Gastrocnemius medialis (tissue), 4 donors: ENCODE measurements around the gene RIN3. TPM values are rescaled to one million over a fixed set of nuclear protein-coding genes. Genes with fewer than 3 reads are reported as not detected.

Experiments
- ATAC-seq, 2 donors: fragments of 150-250 bp; one replicate each; pipeline ENCODE4 v1.9.1; 2016
- DNase-seq, 2 donors: peaks; one replicate each; pipeline ENCODE4 v3.0.0-alpha.2; 2019
- H3K27ac ChIP-seq, 4 donors: fragments of 200-600 bp; sonication (generic); 1 replicate in 1 of 4; 2 replicates in 3 of 4; pipeline ENCODE4 v1.5.1; 2016 to 2018; ENCODE audit warnings: mild to moderate bottlenecking in 2 of 4, moderate library complexity in 1 of 4
- H3K27me3 ChIP-seq, 3 donors: fragments of 200-600 bp; sonication (generic) in 2 of 3; 1 replicate in 1 of 3; 2 replicates in 2 of 3; pipeline versions ENCODE4 v1.5.1 to v1.6.0; 2016 to 2019; ENCODE audit warnings: mild to moderate bottlenecking in 1 of 3, moderate library complexity in 1 of 3
- H3K36me3 ChIP-seq, 2 donors: fragments of 200-600 bp; sonication (generic) in 1 of 2; one replicate each; pipeline ENCODE4 v1.5.1; 2017 to 2018
- H3K4me1 ChIP-seq, 2 donors: fragments of 200-600 bp; sonication (generic) in 1 of 2; one replicate each; pipeline ENCODE4 v1.5.1; 2016 to 2017; ENCODE audit warnings: mild to moderate bottlenecking in 2 of 2
- H3K4me3 ChIP-seq, 4 donors: fragments of 200-600 bp; sonication (generic) in 3 of 4; 1 replicate in 1 of 4; 2 replicates in 3 of 4; pipeline ENCODE4 v1.5.1; 2016 to 2019; ENCODE audit warnings: mild to moderate bottlenecking in 2 of 4
- H3K9me3 ChIP-seq, 3 donors: fragments of 200-600 bp; sonication (generic) in 2 of 3; 1 replicate in 1 of 3; 2 replicates in 2 of 3; pipeline ENCODE4 v1.5.1; 2016 to 2019
- CTCF ChIP-seq, 5 experiments: fragments of 450-650 bp in 3 of 5; fragments of 200-600 bp in 2 of 5; sonication (generic) in 2 of 5; IDR thresholded peaks in 4 of 5; conservative IDR thresholded peaks in 1 of 5; 1 replicate in 4 of 5; 2 replicates in 1 of 5; pipeline ENCODE4 v1.5.1; 2016 to 2019; ENCODE audit warnings: antibody characterized with exemption in 5 of 5, mild to moderate bottlenecking in 3 of 5, moderate library complexity in 3 of 5
- POLR2A ChIP-seq, 2 donors: fragments of 450-650 bp; IDR thresholded peaks; one replicate each; pipeline ENCODE4 v1.6.1; 2017; ENCODE audit warnings: antibody characterized with exemption in 2 of 2, mild to moderate bottlenecking in 2 of 2, moderate library complexity in 2 of 2
- in situ Hi-C, 4 donors: fragments of 200-750 bp; cut with MboI; loops; one replicate each; pipeline versions ENCODE4 v1.15.0 to v1.8.0; 2017; ENCODE audit warnings: low sequenced_read_pairs in 4 of 4
- intact Hi-C: fragments of 100-400 bp; cut with DNase I; formaldehyde crosslinking; loops from one replicate; pipeline ENCODE4 v1.15.1; 2023; ENCODE audit warnings: low total_unique reads
- total RNA-seq, 4 donors: library from RNA; depleted of rRNA; stranded (reverse); fragments of >200 nt; gene quantifications; one replicate each; pipeline versions ENCODE4 v1.1.0 to v1.2.3, GENCODE V29; 2016

The RIN3 gene
- total RNA-seq, 4 donors from 2014 or later, result 2.1 to 3.7 (median 2.6) TPM

DNA sequence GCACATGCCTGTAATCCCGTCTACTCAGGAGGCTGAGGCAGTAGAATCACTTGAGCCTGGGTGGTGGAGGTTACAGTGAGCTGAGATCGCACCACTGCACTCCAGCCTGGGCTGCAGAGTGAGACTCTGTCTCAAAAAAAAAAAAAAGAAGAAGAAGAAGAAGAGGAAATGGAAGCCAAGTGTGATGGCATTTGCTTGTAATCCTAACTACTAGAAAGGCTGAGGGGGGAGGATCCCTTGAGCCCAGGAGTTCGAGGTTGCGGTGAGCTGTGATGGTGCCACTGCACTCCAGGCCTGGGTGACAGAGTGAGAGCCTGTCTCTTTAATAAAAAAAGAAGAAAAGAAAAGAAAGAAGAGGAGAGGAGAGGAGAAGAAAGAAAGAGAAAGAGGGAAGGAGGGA, 182.8 kb downstream of the RIN3 start:
- peaks cover 0 to 6% of the 10 kb centered on the region in 2 donors for H3K4me1 ChIP-seq
- H3K36me3 ChIP-seq, result no peaks in the 10 kb centered on the region
- H3K4me3 ChIP-seq, result no peak overlapping the region
- DNase-seq (no peak), ATAC-seq (no peak)
- H3K27ac ChIP-seq, result no peak overlapping the region
- TF ChIP-seq CTCF (IDR thresholded peaks at IDR 0.05 in 4 of 5, conservative IDR thresholded peaks at IDR 0.05 in 1 of 5), result no peak
- no peak for TF ChIP-seq POLR2A (IDR thresholded peaks at IDR 0.05)
- H3K9me3 ChIP-seq, result no peaks in the 10 kb centered on the region
- intact Hi-C loops, result no loop called here
- in situ Hi-C loops, result no loop called here
- H3K27me3 ChIP-seq, result no peaks in the 10 kb centered on the region

DNA sequence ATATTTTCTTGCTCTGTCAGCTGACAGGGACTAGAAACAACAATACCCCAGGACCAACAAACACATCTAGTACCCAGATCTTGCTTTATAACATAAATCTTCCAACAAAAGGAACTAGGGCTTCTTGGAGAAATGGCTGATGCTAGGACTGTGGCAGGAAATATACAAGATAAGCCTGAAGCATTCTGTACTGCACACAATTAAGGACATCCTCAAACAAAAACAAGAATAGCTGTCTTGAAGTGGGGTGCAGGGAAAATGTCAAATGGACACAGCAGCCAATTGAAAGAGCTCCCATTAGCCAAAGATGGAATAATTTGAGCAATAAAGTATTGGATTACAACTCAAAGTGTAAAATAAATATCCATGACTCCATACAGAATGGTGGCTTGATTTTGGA, 184.8 kb downstream of the RIN3 start:
- no peak for ATAC-seq
- Histone ChIP-seq H3K4me1 (no peaks in the 10 kb centered on the region), H3K36me3 (peaks cover 0 to 4% of the 10 kb centered on the region in 2 donors), H3K27ac (no peak overlapping the region), H3K9me3 (no peaks in the 10 kb centered on the region), H3K4me3 (no peak overlapping the region), H3K27me3 (no peaks in the 10 kb centered on the region)
- in situ Hi-C loops, result no loop called here
- no peak for DNase-seq
- TF ChIP-seq POLR2A (IDR thresholded peaks at IDR 0.05), result no peak
- no peak for TF ChIP-seq CTCF (IDR thresholded peaks at IDR 0.05 in 4 of 5, conservative IDR thresholded peaks at IDR 0.05 in 1 of 5)
- intact Hi-C loops, result no loop called here

GRCh38 chr14:92701826-92702225, 188.2 kb downstream of the RIN3 start:
- Histone ChIP-seq H3K4me3 (no peak overlapping the region), H3K9me3 (no peaks in the 10 kb centered on the region), H3K27me3 (no peaks in the 10 kb centered on the region), H3K4me1 (no peaks in the 10 kb centered on the region), H3K27ac (no peak overlapping the region), H3K36me3 (peaks cover 3 to 38% of the 10 kb centered on the region in 2 donors)
- intact Hi-C loops (no loop called here), in situ Hi-C loops (no loop called here)
- no peak for ATAC-seq
- DNase-seq, result no peak
- TF ChIP-seq POLR2A (IDR thresholded peaks at IDR 0.05), result no peak
- TF ChIP-seq CTCF (IDR thresholded peaks at IDR 0.05 in 4 of 5, conservative IDR thresholded peaks at IDR 0.05 in 1 of 5), result no peak

DNA sequence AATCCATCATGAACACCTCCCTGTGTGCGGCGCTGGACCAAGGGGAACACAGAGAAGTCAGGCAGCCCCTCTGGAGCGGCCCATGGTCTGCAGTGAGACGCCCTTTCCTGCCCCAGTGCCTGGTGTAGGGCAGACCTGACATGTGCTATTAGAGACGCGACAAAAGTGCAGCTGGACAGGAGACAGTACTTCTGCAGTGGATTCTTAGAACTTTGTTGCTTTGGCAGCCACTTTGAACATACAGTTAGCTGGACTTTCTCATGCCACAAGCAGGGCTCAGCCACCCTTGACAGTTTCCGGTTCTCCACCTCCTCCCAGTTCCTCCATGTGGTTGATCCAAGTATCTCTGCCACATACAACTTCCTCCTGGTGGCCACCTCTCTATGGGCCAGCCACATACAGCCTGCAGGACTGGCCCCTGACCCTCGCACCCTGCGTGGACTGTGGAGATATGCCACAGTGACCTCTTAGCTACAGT, 188.9 kb downstream of the RIN3 start:
- H3K27me3 ChIP-seq, result no peaks in the 10 kb centered on the region
- no peak for ATAC-seq
- H3K27ac ChIP-seq, result no peak overlapping the region
- in situ Hi-C loops (no loop called here), intact Hi-C loops (no loop called here)
- no peak for TF ChIP-seq CTCF (IDR thresholded peaks at IDR 0.05 in 4 of 5, conservative IDR thresholded peaks at IDR 0.05 in 1 of 5)
- no peak for TF ChIP-seq POLR2A (IDR thresholded peaks at IDR 0.05)
- H3K4me1 ChIP-seq, result no peaks in the 10 kb centered on the region
- H3K4me3 ChIP-seq, result no peak overlapping the region
- no peak for DNase-seq
- H3K9me3 ChIP-seq, result no peaks in the 10 kb centered on the region
- H3K36me3 ChIP-seq, result peaks cover 3 to 44% of the 10 kb centered on the region in 2 donors

DNA sequence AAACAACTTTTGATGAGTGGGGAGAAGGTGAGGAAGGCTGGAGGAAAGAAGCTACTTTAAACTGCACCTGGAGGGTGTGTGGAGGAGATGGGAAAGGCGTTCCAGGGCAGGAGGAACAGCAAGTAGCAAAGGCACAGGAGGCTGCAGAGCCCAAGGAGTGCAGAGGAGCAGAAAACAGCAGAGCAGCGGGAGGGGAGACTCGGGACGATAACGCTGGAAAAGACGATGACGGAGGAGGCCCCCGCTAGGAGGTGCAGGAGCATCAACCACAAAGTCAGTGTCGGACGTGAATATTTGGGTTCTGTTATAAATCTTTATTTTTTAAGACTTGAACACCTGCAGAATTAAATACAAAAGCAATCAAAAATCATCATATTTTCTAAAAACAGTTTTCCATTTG, 189.9 kb downstream of the RIN3 start:
- intact Hi-C loops, result no loop called here
- ATAC-seq (no peak), DNase-seq (no peak)
- Histone ChIP-seq H3K27me3 (no peaks in the 10 kb centered on the region), H3K4me3 (no peak overlapping the region), H3K4me1 (no peaks in the 10 kb centered on the region), H3K36me3 (peaks cover 3 to 47% of the 10 kb centered on the region in 2 donors), H3K9me3 (no peaks in the 10 kb centered on the region), H3K27ac (no peak overlapping the region)
- TF ChIP-seq CTCF (IDR thresholded peaks at IDR 0.05 in 4 of 5, conservative IDR thresholded peaks at IDR 0.05 in 1 of 5), result no peak
- TF ChIP-seq POLR2A (IDR thresholded peaks at IDR 0.05), result no peak
- in situ Hi-C loops, result no loop called here
